ENCODE measurements around the gene PYGM. TPM values are rescaled to one million over a fixed set of nuclear protein-coding genes. Genes with fewer than 3 reads are reported as not detected.

The PYGM gene
- total RNA-seq, 1 experiment from 2014 or later = 3.6 TPM

DNA sequence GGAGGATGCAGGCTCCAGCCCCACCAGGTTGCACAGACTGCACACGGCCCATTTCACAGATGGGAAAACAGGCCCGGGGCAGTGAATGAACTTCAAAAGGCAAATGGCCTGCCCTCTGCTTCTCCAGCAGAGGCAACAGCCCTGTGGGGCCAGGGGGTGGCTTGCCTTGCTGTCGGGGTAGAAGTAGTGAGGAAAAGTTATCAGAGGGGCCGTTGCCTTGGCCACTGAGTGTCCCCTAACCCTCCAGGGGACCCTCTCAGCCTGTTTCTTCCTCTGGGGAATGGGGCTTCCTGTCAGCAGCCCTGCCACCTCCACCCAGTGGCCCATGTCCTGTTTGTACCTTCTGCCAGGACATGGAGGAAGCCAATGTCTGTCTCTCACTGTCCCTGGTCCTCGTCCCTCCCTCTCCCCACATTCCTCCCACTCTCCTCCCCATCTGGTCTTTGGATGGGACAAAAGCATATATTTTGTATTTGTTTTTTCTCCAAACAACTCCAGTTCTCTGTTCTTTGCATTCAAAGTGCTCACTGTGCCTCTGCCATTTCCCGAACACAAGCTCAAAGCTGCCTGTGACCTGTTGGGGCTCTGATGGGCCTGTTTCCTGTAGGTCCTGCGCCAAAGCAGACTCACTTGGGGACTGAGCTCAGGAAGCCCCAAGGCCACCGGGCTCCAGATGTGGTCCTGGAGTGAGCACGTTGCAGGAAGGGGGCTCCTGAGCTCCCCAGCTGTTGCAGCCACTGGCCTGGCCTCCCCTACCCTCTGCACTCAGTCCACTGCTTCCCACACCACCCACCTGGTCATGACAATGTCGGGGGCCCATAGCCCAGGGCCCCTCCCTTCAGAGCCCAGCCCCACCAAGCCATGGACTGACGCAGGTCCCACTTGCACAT is 33.7 kb upstream of the PYGM start:
- H3K27me3 Mint-ChIP-seq (ENCODE audit: low read depth) = no peaks in the 10 kb centered on the region
- no CpG with 5 or more reads among the region's 11 CpGs for WGBS (ENCODE audit: extremely low coverage, insufficient read length, low lambda C conversion rate)

More for the DNA sequence above, 33.7 kb upstream of the PYGM start:
- H2BK12ac ChIP-seq (ENCODE audit: insufficient read length, low read depth, low read length) = no peak overlapping the region
- H4K91ac ChIP-seq (ENCODE audit: insufficient read length, low read depth, low read length) = no peak overlapping the region
- no peaks in the 10 kb centered on the region for H4K20me1 ChIP-seq (ENCODE audit: control insufficient read depth, insufficient read depth, insufficient read length)
- H3K79me2 ChIP-seq (ENCODE audit: insufficient read depth, low read length) = no peaks in the 10 kb centered on the region
- Mint-ChIP-seq H3K36me3 (ENCODE audit: insufficient read depth in 1 of 3, low read depth in 3 of 3) (peaks cover 0 to 15% (median 6%) of the 10 kb centered on the region in 3 experiments; a peak in 3 of 7 replicates), H3K9me3 (no peaks in the 10 kb centered on the region), H3K4me1 (no peaks in the 10 kb centered on the region), H3K4me3 (no peak overlapping the region; a peak in 1 of 5 replicates), H3K27ac (peak overlapping the region in 2 of 3 experiments; percentile 55 to 68; a peak in 3 of 7 replicates)
- no peak overlapping the region for H3K27ac ChIP-seq (ENCODE audit: insufficient read length, low read depth, low read length)
- no peak overlapping the region for H3T11ph ChIP-seq (ENCODE audit: low read length)
- H2BK20ac ChIP-seq (ENCODE audit: low read depth, low read length, poor library complexity, severe bottlenecking) = no peak overlapping the region
- TF ChIP-seq, protein P1, sequence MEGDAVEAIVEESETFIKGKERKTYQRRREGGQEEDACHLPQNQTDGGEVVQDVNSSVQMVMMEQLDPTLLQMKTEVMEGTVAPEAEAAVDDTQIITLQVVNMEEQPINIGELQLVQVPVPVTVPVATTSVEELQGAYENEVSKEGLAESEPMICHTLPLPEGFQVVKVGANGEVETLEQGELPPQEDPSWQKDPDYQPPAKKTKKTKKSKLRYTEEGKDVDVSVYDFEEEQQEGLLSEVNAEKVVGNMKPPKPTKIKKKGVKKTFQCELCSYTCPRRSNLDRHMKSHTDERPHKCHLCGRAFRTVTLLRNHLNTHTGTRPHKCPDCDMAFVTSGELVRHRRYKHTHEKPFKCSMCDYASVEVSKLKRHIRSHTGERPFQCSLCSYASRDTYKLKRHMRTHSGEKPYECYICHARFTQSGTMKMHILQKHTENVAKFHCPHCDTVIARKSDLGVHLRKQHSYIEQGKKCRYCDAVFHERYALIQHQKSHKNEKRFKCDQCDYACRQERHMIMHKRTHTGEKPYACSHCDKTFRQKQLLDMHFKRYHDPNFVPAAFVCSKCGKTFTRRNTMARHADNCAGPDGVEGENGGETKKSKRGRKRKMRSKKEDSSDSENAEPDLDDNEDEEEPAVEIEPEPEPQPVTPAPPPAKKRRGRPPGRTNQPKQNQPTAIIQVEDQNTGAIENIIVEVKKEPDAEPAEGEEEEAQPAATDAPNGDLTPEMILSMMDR (conservative IDR thresholded peaks at IDR 0.05) = no peak
- H4K8ac ChIP-seq (replicated peaks; ENCODE audit: insufficient read length, low read depth, low read length) = no peak overlapping the region
- H4K5ac ChIP-seq (ENCODE audit: insufficient read length, low read depth, low read length) = no peak overlapping the region
- H2AK5ac ChIP-seq (ENCODE audit: insufficient read length, low read length) = no peak overlapping the region
- H3K27me3 ChIP-seq (ENCODE audit: insufficient read depth, low read length) = no peaks in the 10 kb centered on the region
- H2BK5ac ChIP-seq (ENCODE audit: insufficient read length, low read length) = no peak overlapping the region
- no peaks in the 10 kb centered on the region for H3K23me2 ChIP-seq (ENCODE audit: insufficient read length, low read depth, low read length, poor library complexity, severe bottlenecking)
- H3K56ac ChIP-seq (ENCODE audit: insufficient read length, low read depth, low read length) = no peak overlapping the region
- no peak overlapping the region for H3K4me2 ChIP-seq (ENCODE audit: insufficient read depth, insufficient read length, low read length)
- H3K4ac ChIP-seq (ENCODE audit: low read depth, low read length) = no peak overlapping the region
- H2AFZ ChIP-seq (ENCODE audit: low read length) = no peak overlapping the region
- no peak overlapping the region for H2BK120ac ChIP-seq (ENCODE audit: low read depth, low read length, poor library complexity, severe bottlenecking)
- H3K9ac ChIP-seq (ENCODE audit: extremely low read depth, insufficient read length, low read length) = no peak overlapping the region
- no peak overlapping the region for H3K18ac ChIP-seq (ENCODE audit: insufficient read length, low read depth, low read length)
- H2BK15ac ChIP-seq (ENCODE audit: low read depth, low read length) = no peak overlapping the region
- DNase-seq = no peak
- no peaks in the 10 kb centered on the region for H3K9me3 ChIP-seq (ENCODE audit: control insufficient read depth, low read depth, low read length)
- H3K23ac ChIP-seq (ENCODE audit: insufficient read length, low read depth, low read length) = no peak overlapping the region
- no peak overlapping the region for H3K14ac ChIP-seq (ENCODE audit: insufficient read depth, low read length)
- no peaks in the 10 kb centered on the region for H3K4me1 ChIP-seq (ENCODE audit: insufficient read depth, low read length)
- H3K79me1 ChIP-seq (ENCODE audit: insufficient read depth, low read depth, low read length, poor library complexity, severe bottlenecking) = no peaks in the 10 kb centered on the region

All from H9 (cell line).